Endothelial cell of umbilical vein (primary cell): Measurements from ENCODE around the gene DTD2.

Source experiments
- CTCF ChIP-seq, 2 donors: IDR thresholded peaks; 1 replicate in 1 of 2; 2 replicates in 1 of 2; pipeline ENCODE4 v1.5.1; 2011; ENCODE audit warnings: low read length in 2 of 2, mild to moderate bottlenecking in 2 of 2, moderate library complexity in 2 of 2, control low read depth in 1 of 2, inconsistent platforms in 1 of 2, low read depth in 1 of 2; ENCODE audit not compliant: insufficient read depth in 1 of 2; ENCODE audit errors: extremely low read depth in 1 of 2
- EZH2 ChIP-seq: IDR thresholded peaks from 2 replicates; pipeline ENCODE4 v1.6.1; 2012; ENCODE audit warnings: borderline replicate concordance, low read depth, mild to moderate bottlenecking, moderate library complexity, low read length, inconsistent platforms; ENCODE audit not compliant: severe bottlenecking
- FOS ChIP-seq: IDR thresholded peaks from 2 replicates; pipeline ENCODE4 v1.6.1; 2011; ENCODE audit warnings: mild to moderate bottlenecking, low read length, moderate library complexity, borderline replicate concordance; ENCODE audit not compliant: insufficient read depth
- JUN ChIP-seq: IDR thresholded peaks from 2 replicates; pipeline ENCODE4 v1.6.1; 2011; ENCODE audit warnings: borderline replicate concordance, low read depth; ENCODE audit not compliant: insufficient read length, insufficient read depth
- MAX ChIP-seq: IDR thresholded peaks from 2 replicates; pipeline ENCODE4 v1.6.1; 2011; ENCODE audit not compliant: insufficient read depth, insufficient read length
- POLR2A ChIP-seq: IDR thresholded peaks from 2 replicates; pipeline ENCODE4 v1.6.1; 2012; ENCODE audit warnings: low read depth, mild to moderate bottlenecking, control low read depth, low read length
- POLR2AphosphoS5 ChIP-seq: IDR thresholded peaks from 2 replicates; pipeline ENCODE4 v1.6.1; 2012; ENCODE audit warnings: low read depth, mild to moderate bottlenecking, control low read depth, low read length, moderate library complexity; ENCODE audit not compliant: insufficient read depth

- TF ChIP-seq EZH2: no peak
- no peak for TF ChIP-seq POLR2A
- no peak for TF ChIP-seq CTCF (IDR thresholded peaks at IDR 0.05; ENCODE audit: extremely low read depth in 1 of 2, insufficient read depth in 1 of 2, low read depth in 1 of 2, low read length in 2 of 2)
- TF ChIP-seq MAX: no peak
- no peak for TF ChIP-seq POLR2AphosphoS5
- TF ChIP-seq JUN: no peak
- no peak for TF ChIP-seq FOS
These were observed 55.9 kb downstream of the DTD2 start for GRCh38 chr14:31401369-31401932.
